ENCODE measurements around the gene PSAPL1.

- TF ChIP-seq, protein P1, sequence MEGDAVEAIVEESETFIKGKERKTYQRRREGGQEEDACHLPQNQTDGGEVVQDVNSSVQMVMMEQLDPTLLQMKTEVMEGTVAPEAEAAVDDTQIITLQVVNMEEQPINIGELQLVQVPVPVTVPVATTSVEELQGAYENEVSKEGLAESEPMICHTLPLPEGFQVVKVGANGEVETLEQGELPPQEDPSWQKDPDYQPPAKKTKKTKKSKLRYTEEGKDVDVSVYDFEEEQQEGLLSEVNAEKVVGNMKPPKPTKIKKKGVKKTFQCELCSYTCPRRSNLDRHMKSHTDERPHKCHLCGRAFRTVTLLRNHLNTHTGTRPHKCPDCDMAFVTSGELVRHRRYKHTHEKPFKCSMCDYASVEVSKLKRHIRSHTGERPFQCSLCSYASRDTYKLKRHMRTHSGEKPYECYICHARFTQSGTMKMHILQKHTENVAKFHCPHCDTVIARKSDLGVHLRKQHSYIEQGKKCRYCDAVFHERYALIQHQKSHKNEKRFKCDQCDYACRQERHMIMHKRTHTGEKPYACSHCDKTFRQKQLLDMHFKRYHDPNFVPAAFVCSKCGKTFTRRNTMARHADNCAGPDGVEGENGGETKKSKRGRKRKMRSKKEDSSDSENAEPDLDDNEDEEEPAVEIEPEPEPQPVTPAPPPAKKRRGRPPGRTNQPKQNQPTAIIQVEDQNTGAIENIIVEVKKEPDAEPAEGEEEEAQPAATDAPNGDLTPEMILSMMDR (IDR thresholded peaks at IDR 0.05 in 2 of 3, conservative IDR thresholded peaks at IDR 0.05 in 1 of 3; ENCODE audit: borderline replicate concordance in 1 of 3, insufficient read depth in 1 of 3, low read depth in 2 of 3, low read length in 2 of 3): no peak
- no peak for TF ChIP-seq EZH2 (IDR thresholded peaks at IDR 0.05)
- TF ChIP-seq, protein P2, sequence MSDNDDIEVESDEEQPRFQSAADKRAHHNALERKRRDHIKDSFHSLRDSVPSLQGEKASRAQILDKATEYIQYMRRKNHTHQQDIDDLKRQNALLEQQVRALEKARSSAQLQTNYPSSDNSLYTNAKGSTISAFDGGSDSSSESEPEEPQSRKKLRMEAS (IDR thresholded peaks at IDR 0.05): no peak
- no peak for TF ChIP-seq EGR1 (IDR thresholded peaks at IDR 0.05; ENCODE audit: low read depth)
- TF ChIP-seq POLR2AphosphoS5 (IDR thresholded peaks at IDR 0.05; ENCODE audit: low read depth, low read length): no peak
- no peak for TF ChIP-seq JUND (IDR thresholded peaks at IDR 0.05)
- TF ChIP-seq, protein P3, sequence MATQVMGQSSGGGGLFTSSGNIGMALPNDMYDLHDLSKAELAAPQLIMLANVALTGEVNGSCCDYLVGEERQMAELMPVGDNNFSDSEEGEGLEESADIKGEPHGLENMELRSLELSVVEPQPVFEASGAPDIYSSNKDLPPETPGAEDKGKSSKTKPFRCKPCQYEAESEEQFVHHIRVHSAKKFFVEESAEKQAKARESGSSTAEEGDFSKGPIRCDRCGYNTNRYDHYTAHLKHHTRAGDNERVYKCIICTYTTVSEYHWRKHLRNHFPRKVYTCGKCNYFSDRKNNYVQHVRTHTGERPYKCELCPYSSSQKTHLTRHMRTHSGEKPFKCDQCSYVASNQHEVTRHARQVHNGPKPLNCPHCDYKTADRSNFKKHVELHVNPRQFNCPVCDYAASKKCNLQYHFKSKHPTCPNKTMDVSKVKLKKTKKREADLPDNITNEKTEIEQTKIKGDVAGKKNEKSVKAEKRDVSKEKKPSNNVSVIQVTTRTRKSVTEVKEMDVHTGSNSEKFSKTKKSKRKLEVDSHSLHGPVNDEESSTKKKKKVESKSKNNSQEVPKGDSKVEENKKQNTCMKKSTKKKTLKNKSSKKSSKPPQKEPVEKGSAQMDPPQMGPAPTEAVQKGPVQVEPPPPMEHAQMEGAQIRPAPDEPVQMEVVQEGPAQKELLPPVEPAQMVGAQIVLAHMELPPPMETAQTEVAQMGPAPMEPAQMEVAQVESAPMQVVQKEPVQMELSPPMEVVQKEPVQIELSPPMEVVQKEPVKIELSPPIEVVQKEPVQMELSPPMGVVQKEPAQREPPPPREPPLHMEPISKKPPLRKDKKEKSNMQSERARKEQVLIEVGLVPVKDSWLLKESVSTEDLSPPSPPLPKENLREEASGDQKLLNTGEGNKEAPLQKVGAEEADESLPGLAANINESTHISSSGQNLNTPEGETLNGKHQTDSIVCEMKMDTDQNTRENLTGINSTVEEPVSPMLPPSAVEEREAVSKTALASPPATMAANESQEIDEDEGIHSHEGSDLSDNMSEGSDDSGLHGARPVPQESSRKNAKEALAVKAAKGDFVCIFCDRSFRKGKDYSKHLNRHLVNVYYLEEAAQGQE (IDR thresholded peaks at IDR 0.05; ENCODE audit: low read depth): no peak
- no peak for TF ChIP-seq SP1 (IDR thresholded peaks at IDR 0.05; ENCODE audit: low read depth)
- no peak for TF ChIP-seq ATF3 (IDR thresholded peaks at IDR 0.05)
- no peak for TF ChIP-seq SIN3A (IDR thresholded peaks at IDR 0.05; ENCODE audit: low read depth)
- TF ChIP-seq ZFX (IDR thresholded peaks at IDR 0.05): no peak
- no peak for TF ChIP-seq POLR2A (IDR thresholded peaks at IDR 0.05; ENCODE audit: borderline replicate concordance, extremely low read depth, insufficient read depth, insufficient read length)
Measured at GRCh38 chr4:7463566-7464258, 29.0 kb upstream of the PSAPL1 start.
